ENCODE measurements around the gene MAP1LC3A.

The MAP1LC3A gene

GRCh38 chr20:34600892-34601653 lies 42.6 kb downstream of the MAP1LC3A start:
- Histone ChIP-seq H3K27ac (ENCODE audit: low read length) (no peak overlapping the region), H3K36me3 (ENCODE audit: control insufficient read depth in 1 of 2, insufficient read depth in 2 of 2, low read length in 2 of 2) (no peaks in the 10 kb centered on the region), H3K4me3 (ENCODE audit: low read depth in 1 of 2, low read length in 2 of 2) (no peak overlapping the region), H3K27me3 (ENCODE audit: low read depth, low read length) (no peaks in the 10 kb centered on the region), H3K4me1 (ENCODE audit: control insufficient read depth in 1 of 2, insufficient read depth in 2 of 2, low read length in 2 of 2) (no peaks in the 10 kb centered on the region), H3K9me3 (ENCODE audit: control insufficient read depth in 1 of 2, low read length in 2 of 2) (no peaks in the 10 kb centered on the region)

DNA sequence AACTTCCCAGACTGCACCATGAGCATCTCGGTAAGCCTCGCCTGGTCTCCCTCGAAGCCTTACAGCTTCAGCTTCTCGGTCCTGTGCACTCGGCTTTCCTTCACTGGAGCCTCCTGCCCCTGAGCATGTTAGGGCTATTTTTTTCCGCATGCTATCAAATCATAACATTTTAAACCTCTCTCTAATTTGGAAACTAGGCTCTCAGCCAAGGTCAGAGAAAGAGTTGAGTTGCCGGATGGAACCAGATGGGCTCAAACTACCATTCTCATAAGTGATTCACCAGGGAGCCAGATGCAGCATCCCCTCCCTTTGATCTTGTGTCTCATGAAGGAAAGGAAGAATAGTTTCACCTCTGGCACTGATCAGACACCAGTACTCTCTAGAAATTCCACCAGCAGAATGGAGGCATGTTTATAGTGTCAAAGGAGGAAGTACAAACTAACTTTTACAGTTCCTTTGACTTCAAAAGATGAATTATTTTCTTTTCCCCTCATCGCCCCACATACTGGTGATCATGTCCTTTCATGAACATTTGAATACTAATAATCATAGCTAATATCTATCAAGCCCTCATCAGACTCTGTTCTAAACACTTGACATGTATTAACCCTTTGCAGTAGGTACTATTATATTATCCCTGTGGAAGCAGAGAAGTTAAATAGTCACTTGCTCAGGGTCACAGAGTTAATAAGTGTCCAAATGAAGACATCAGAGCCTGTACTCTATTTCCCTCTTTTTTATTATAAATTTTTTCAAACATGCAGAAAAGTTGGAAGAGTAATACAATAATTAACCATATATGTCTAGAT lies 46.7 kb downstream of the MAP1LC3A start:
- Histone ChIP-seq H3K4me3 (ENCODE audit: low read depth in 1 of 2, low read length in 2 of 2) (no peak overlapping the region), H3K27ac (ENCODE audit: low read length) (no peak overlapping the region), H3K27me3 (ENCODE audit: low read depth, low read length) (no peaks in the 10 kb centered on the region), H3K36me3 (ENCODE audit: control insufficient read depth in 1 of 2, insufficient read depth in 2 of 2, low read length in 2 of 2) (no peaks in the 10 kb centered on the region), H3K4me1 (ENCODE audit: control insufficient read depth in 1 of 2, insufficient read depth in 2 of 2, low read length in 2 of 2) (no peaks in the 10 kb centered on the region), H3K9me3 (ENCODE audit: control insufficient read depth in 1 of 2, low read length in 2 of 2) (no peaks in the 10 kb centered on the region)

DNA sequence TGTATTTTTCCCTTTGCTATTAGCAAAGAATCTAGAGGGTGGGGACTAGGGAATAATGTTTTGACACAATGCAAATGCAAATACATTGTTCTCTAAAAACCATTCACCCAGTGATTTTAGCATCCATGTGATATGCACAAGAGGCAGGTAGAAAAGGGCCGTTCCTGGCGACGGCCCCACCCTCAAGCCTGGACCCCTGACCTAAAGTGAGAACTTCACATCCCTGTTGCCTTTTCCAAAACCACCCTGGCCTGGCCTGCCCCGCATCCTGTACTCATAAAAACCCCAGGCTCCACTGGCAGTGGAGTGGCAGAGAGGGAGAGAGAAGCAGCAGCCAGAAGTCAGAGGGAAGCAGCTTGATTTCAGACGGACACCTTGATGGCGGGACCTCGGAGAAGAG lies 48.5 kb downstream of the MAP1LC3A start:
- Histone ChIP-seq H3K27me3 (ENCODE audit: low read depth, low read length) (no peaks in the 10 kb centered on the region), H3K4me3 (ENCODE audit: low read depth in 1 of 2, low read length in 2 of 2) (no peak overlapping the region), H3K27ac (ENCODE audit: low read length) (no peak overlapping the region), H3K4me1 (ENCODE audit: control insufficient read depth in 1 of 2, insufficient read depth in 2 of 2, low read length in 2 of 2) (no peaks in the 10 kb centered on the region), H3K36me3 (ENCODE audit: control insufficient read depth in 1 of 2, insufficient read depth in 2 of 2, low read length in 2 of 2) (no peaks in the 10 kb centered on the region), H3K9me3 (ENCODE audit: control insufficient read depth in 1 of 2, low read length in 2 of 2) (no peaks in the 10 kb centered on the region)
